ENCODE results near the gene MBD3L1. TPM values are rescaled to one million over a fixed set of nuclear protein-coding genes. Genes with fewer than 3 reads are reported as not detected.

Gene MBD3L1
- total and polyA plus RNA-seq, 2 experiments from 2014 or later: not detected

- Histone ChIP-seq H3K4me1 (ENCODE audit: insufficient read depth) (no peaks in the 10 kb centered on the region), H3K36me3 (ENCODE audit: insufficient read depth) (no peaks in the 10 kb centered on the region; the same call in 1 of the 2 replicates), H3K27me3 (ENCODE audit: insufficient read depth) (no peaks in the 10 kb centered on the region), H3K9me2 (ENCODE audit: insufficient read depth) (no peaks in the 10 kb centered on the region), H3K79me2 (replicated peaks; ENCODE audit: insufficient read depth) (no peaks in the 10 kb centered on the region), H3K4me3 (no peak overlapping the region), H2AFZ (no peak overlapping the region), H3K27ac (ENCODE audit: low read depth) (no peak overlapping the region), H4K20me1 (replicated peaks; ENCODE audit: insufficient read depth) (no peaks in the 10 kb centered on the region), H3F3A (replicated peaks; ENCODE audit: low read depth) (no peaks in the 10 kb centered on the region), H3K4me2 (no peak overlapping the region)
- ATAC-seq (no peak), DNase-seq (ENCODE audit: low spot score) (no peak)
- TF ChIP-seq STAT1 (IDR thresholded peaks at IDR 0.05; ENCODE audit: unreplicated experiment): no peak
- TF ChIP-seq CTCF (conservative IDR thresholded peaks at IDR 0.05; ENCODE audit: low read depth in 2 of 2): no peak
- peaks cover 1% of the 10 kb centered on the region for H3K27me3 Mint-ChIP-seq (ENCODE audit: insufficient read depth, low read depth, poor library complexity)
- peaks cover 41% of the 10 kb centered on the region for H3K36me3 Mint-ChIP-seq (ENCODE audit: low read depth)
- no peaks in the 10 kb centered on the region for H3K4me1 Mint-ChIP-seq
- H3K4me3 Mint-ChIP-seq: no peak overlapping the region
- H3K27ac Mint-ChIP-seq: no peak overlapping the region
- peaks cover 96% of the 10 kb centered on the region for H3K9me3 Mint-ChIP-seq
Observed at GRCh38 chr19:8840708-8841107, 8.5 kb downstream of the MBD3L1 start.

- H2AFZ ChIP-seq: no peak overlapping the region
- Mint-ChIP-seq H3K4me1 (no peaks in the 10 kb centered on the region), H3K9me3 (peaks cover 98% of the 10 kb centered on the region), H3K4me3 (no peak overlapping the region), H3K36me3 (ENCODE audit: low read depth) (peaks cover 36% of the 10 kb centered on the region), H3K27me3 (ENCODE audit: insufficient read depth, low read depth, poor library complexity) (peaks cover 3% of the 10 kb centered on the region), H3K27ac (no peak overlapping the region)
- DNase-seq (ENCODE audit: low spot score) (no peak), ATAC-seq (no peak)
- H3K9me2 ChIP-seq (ENCODE audit: insufficient read depth): no peaks in the 10 kb centered on the region
- no peaks in the 10 kb centered on the region for H3F3A ChIP-seq (replicated peaks; ENCODE audit: low read depth)
- no peak overlapping the region for H3K4me3 ChIP-seq
- H3K79me2 ChIP-seq (replicated peaks; ENCODE audit: insufficient read depth): no peaks in the 10 kb centered on the region
- H3K27me3 ChIP-seq (ENCODE audit: insufficient read depth): no peaks in the 10 kb centered on the region
- no peaks in the 10 kb centered on the region for H4K20me1 ChIP-seq (replicated peaks; ENCODE audit: insufficient read depth)
- no peak overlapping the region for H3K27ac ChIP-seq (ENCODE audit: low read depth)
- H3K36me3 ChIP-seq (ENCODE audit: insufficient read depth): no peaks in the 10 kb centered on the region; the same call in 1 of the 2 replicates
- H3K4me1 ChIP-seq (ENCODE audit: insufficient read depth): no peaks in the 10 kb centered on the region
- no peak overlapping the region for H3K4me2 ChIP-seq
- TF ChIP-seq POLR2AphosphoS5 (IDR thresholded peaks at IDR 0.05; ENCODE audit: low read depth) (no peak), CTCF (conservative IDR thresholded peaks at IDR 0.05; ENCODE audit: low read depth in 2 of 2) (no peak), STAT1 (IDR thresholded peaks at IDR 0.05; ENCODE audit: unreplicated experiment) (no peak), NANOG (IDR thresholded peaks at IDR 0.05; ENCODE audit: borderline replicate concordance) (no peak), ETS1 (IDR thresholded peaks at IDR 0.05) (no peak), ZNF331 (CRISPR knock-in tag; IDR thresholded peaks at IDR 0.05; ENCODE audit: low read depth) (no peak), JUNB (IDR thresholded peaks at IDR 0.05; ENCODE audit: unreplicated experiment) (no peak), REST (IDR thresholded peaks at IDR 0.05; ENCODE audit: unreplicated experiment) (no peak)
Observed at GRCh38 chr19:8846819-8847218, 14.6 kb downstream of the MBD3L1 start.
